GM10266 (cell line): ENCODE results near the gene ADAM22.
A peak's percentile ranks its signal among the peaks of the same experiment; 100 is the strongest.
"Not testable (repeated sequence)": the region's sequence is repeated elsewhere in the genome, so short reads cannot be mapped to it uniquely, and the experiment has no call there.

ENCODE experiments used
- DNase-seq: peaks from one replicate; pipeline ENCODE4 v3.0.0; 2012; ENCODE audit errors: extremely low spot score
- CTCF ChIP-seq: IDR thresholded peaks from 2 replicates; pipeline ENCODE4 v1.5.1; 2012; ENCODE audit warnings: mild to moderate bottlenecking, low read depth; ENCODE audit not compliant: control insufficient read depth, insufficient read depth; ENCODE audit errors: missing control alignments

ADAM22 gene

DNA sequence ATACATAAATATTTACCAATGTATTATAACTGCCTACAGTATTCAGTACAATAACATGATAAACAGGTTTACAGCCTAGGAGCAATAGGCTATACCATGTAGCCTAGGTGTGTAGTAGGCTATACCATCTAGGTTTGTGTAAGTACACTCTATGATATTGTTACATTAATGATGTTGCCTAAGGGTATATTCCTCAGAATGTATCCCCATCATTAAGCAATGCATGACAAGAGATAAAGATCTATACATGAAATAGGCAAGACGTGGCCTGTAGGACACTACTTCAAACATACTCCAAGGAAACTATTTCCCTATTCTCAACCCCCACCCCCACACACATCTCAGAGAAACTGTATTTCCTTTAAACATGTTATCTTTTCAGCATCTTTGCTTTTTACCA lies 15.3 kb upstream of the ADAM22 start:
- no peak for DNase-seq
- no peak for TF ChIP-seq CTCF

DNA sequence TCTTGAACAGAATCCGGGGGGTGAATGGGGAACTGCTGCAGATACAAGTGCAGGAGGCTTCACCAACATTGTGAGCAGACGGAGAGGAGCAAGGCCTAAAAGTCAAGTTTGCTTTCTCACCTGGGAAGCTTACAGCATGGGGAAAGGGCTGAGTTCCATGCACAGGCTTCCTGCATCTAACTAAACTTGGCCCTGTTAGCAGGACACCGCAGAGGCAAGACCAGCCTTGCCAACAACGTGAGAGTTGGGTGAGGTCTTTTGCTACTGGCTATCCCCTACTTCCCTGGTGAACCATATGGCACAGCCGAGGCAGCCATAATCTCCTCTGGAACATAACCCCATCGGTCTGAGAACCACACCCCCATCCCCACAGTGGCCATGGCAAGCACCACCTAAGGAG lies 14.2 kb upstream of the ADAM22 start:
- no peak for DNase-seq
- no peak for TF ChIP-seq CTCF

- no peak for DNase-seq
- TF ChIP-seq CTCF = no peak
These were observed 13.5 kb upstream of the ADAM22 start for GRCh38 chr7:87920578-87920977.

- not testable (repeated sequence) for DNase-seq
These were observed 11.2 kb upstream of the ADAM22 start for GRCh38 chr7:87922759-87923395.

- TF ChIP-seq CTCF = peak; percentile 50
- DNase-seq = peak; percentile 48
These were observed 7.2 kb upstream of the ADAM22 start for GRCh38 chr7:87926581-87927461.

DNA sequence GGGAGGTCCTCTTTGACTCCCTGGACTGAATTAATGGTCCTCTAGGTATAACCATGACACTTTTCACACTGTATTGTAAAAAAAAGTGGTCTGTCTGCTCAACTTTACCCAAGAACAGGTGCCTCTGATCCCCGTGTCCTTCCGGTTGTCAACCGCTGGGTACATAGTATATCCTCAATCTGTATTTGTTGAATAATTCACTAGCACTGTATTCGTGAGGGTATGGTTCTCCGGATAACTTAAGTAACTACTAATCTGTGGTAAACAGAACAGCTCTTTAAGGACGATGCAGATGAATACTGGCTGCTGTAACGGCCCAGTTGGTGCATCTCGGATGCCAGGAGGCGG lies 472 bp upstream of the ADAM22 start:
- no peak for TF ChIP-seq CTCF

GRCh38 chr7:87934699-87935383 lies 790 bp downstream of the ADAM22 start:
- no peak for TF ChIP-seq CTCF

More for the DNA sequence above, 472 bp upstream of the ADAM22 start:
- no peak for DNase-seq

More at GRCh38 chr7:87934699-87935383, 790 bp downstream of the ADAM22 start:
- DNase-seq = peak; percentile 28
